Calu3 (cell line): ENCODE data around the gene NLK. TPM values are rescaled to one million over a fixed set of nuclear protein-coding genes. Genes with fewer than 3 reads are reported as not detected.

Experiments used
- BruUV-seq: library from RNA; stranded (reverse); fragments of 400-500 nt; replicated peaks from 2 replicates; lab custom pipeline; 2021; lab: Mats Ljungman, UMichigan
- CTCF ChIA-PET: fragments of 300-600 bp; sonication (Branson Sonifier 250); formaldehyde crosslinking; loops from one replicate; lab custom pipeline; 2022; ENCODE audit warnings: antibody characterized with exemption; lab: Charles Lee
- DNase-seq: peaks from one replicate; pipeline ENCODE4 v3.0.0; 2022
- H3K27ac Mint-ChIP-seq: one replicate; pipeline ENCODE4 v1.8.0; 2022; ENCODE audit warnings: mixed read lengths; ENCODE audit not compliant: unreplicated experiment
- H3K27me3 Mint-ChIP-seq: one replicate; pipeline ENCODE4 v1.8.0; 2022; ENCODE audit warnings: mixed read lengths; ENCODE audit not compliant: unreplicated experiment
- H3K36me3 Mint-ChIP-seq: one replicate; pipeline ENCODE4 v1.8.0; 2022; ENCODE audit warnings: mild to moderate bottlenecking, moderate library complexity, mixed read lengths; ENCODE audit not compliant: insufficient read depth, unreplicated experiment
- H3K4me1 Mint-ChIP-seq: one replicate; pipeline ENCODE4 v1.8.0; 2022; ENCODE audit warnings: mild to moderate bottlenecking, low read depth, mixed read lengths; ENCODE audit not compliant: unreplicated experiment
- H3K4me3 Mint-ChIP-seq: one replicate; pipeline ENCODE4 v1.8.0; 2022; ENCODE audit warnings: mild to moderate bottlenecking, low read depth, moderate library complexity, mixed read lengths; ENCODE audit not compliant: unreplicated experiment
- H3K9me3 Mint-ChIP-seq: one replicate; pipeline ENCODE4 v1.8.0; 2022; ENCODE audit warnings: low read depth, mixed read lengths; ENCODE audit not compliant: unreplicated experiment
- CTCF ChIP-seq: fragments of 200-600 bp; IDR thresholded peaks from one replicate; pipeline ENCODE4 v1.8.0; 2022; ENCODE audit warnings: antibody characterized with exemption; ENCODE audit not compliant: unreplicated experiment
- intact Hi-C: fragments of 100-400 bp; cut with micrococcal nuclease; formaldehyde crosslinking; loops from one replicate; pipeline ENCODE4 v1.10.0; 2022; ENCODE audit not compliant: unreplicated experiment
- total RNA-seq: library from RNA; stranded (reverse); gene quantifications from 2 replicates; pipeline ENCODE4 v1.2.3, GENCODE V29; 2022

The NLK gene
- total RNA-seq, 1 experiment from 2014 or later, result 20.4 TPM

- Mint-ChIP-seq H3K27me3 (no peaks in the 10 kb centered on the region), H3K9me3 (peaks cover 2% of the 10 kb centered on the region), H3K4me3 (no peak overlapping the region), H3K4me1 (peaks cover 9% of the 10 kb centered on the region), H3K36me3 (no peaks in the 10 kb centered on the region), H3K27ac (no peak overlapping the region)
- BruUV-seq, result no TSS peak
- intact Hi-C loops, result no loop called here
- CTCF ChIA-PET, result interaction anchor here (0.7 kb wide), 1 partner anchor 14 kb away, joined by 3 read pairs; no protein-coding TSS in a partner anchor
- DNase-seq, result no peak
- no peak for TF ChIP-seq CTCF
Measured at GRCh38 chr17:28078341-28079229, 36.1 kb downstream of the NLK start.

GRCh38 chr17:28081467-28081866, 39.0 kb downstream of the NLK start:
- TF ChIP-seq CTCF, result no peak
- no peaks in the 10 kb centered on the region for H3K4me1 Mint-ChIP-seq
- CTCF ChIA-PET, result no interaction called here

GRCh38 chr17:28085766-28086165, 43.3 kb downstream of the NLK start:
- intact Hi-C loops, result no loop called here
- Mint-ChIP-seq H3K9me3 (no peaks in the 10 kb centered on the region), H3K4me1 (no peaks in the 10 kb centered on the region), H3K27ac (no peak overlapping the region), H3K4me3 (no peak overlapping the region), H3K36me3 (no peaks in the 10 kb centered on the region), H3K27me3 (no peaks in the 10 kb centered on the region)
- CTCF ChIA-PET, result no interaction called here
- no peak for DNase-seq
- no TSS peak for BruUV-seq
- no peak for TF ChIP-seq CTCF

More at GRCh38 chr17:28081467-28081866, 39.0 kb downstream of the NLK start:
- Mint-ChIP-seq H3K27ac (no peak overlapping the region), H3K36me3 (no peaks in the 10 kb centered on the region), H3K4me3 (no peak overlapping the region), H3K9me3 (peaks cover 2% of the 10 kb centered on the region), H3K27me3 (no peaks in the 10 kb centered on the region)
- intact Hi-C loops, result no loop called here
- no TSS peak for BruUV-seq
- no peak for DNase-seq

GRCh38 chr17:28086519-28086918, 44.0 kb downstream of the NLK start:
- no TSS peak for BruUV-seq
- intact Hi-C loops, result no loop called here
- TF ChIP-seq CTCF, result no peak
- DNase-seq, result no peak
- CTCF ChIA-PET, result no interaction called here
- Mint-ChIP-seq H3K4me1 (no peaks in the 10 kb centered on the region), H3K27ac (no peak overlapping the region), H3K36me3 (no peaks in the 10 kb centered on the region), H3K9me3 (no peaks in the 10 kb centered on the region), H3K4me3 (no peak overlapping the region), H3K27me3 (no peaks in the 10 kb centered on the region)
